UCSD-AML1 (cell line): ENCODE measurements around the gene MFAP3L.

Experiments used
- DNase-seq: peaks from one replicate; lab custom pipeline; 2025; ENCODE audit not compliant: unreplicated experiment; lab: John Stamatoyannopoulos, UW

The MFAP3L gene

DNA sequence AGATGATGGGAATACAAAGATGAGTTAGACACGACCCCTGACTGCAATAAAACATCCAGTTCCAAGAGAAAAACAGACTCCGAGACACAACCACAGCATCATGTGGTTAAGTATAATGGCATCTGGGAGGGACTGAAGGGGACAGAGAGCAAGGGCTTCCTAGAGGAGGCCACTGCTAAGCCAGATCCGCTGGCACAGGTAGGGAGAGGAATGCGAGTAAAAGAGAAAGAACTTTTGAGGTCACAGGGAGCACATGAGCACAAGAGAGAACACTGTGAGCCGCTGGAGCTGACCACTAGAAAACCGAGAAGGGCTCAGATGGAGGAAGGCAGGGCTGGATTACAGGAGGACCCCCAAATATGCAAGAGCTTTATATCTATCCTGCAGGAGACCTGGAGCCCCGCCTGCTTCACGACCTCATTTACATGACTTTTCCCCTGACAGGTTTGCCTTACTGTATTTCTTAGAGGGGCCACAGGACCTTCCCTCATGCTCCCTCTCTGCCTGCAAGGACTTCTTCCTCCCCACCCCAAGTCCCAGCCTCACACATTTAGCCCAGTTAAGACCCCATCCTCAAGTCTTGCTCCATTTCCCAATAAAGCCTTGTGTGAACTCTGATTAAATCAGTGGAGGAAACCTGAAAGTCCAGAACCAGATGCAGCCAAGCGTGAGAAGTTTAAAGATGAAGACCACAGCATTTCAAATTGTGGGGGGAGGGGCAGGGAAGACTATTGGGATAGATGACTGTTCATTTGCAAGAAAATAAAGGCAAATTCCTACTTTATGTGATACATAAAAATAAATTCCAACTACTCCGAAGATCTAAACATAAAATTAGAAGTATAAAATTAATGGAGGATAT, 29.6 kb downstream of the MFAP3L start:
- DNase-seq, result no peak

DNA sequence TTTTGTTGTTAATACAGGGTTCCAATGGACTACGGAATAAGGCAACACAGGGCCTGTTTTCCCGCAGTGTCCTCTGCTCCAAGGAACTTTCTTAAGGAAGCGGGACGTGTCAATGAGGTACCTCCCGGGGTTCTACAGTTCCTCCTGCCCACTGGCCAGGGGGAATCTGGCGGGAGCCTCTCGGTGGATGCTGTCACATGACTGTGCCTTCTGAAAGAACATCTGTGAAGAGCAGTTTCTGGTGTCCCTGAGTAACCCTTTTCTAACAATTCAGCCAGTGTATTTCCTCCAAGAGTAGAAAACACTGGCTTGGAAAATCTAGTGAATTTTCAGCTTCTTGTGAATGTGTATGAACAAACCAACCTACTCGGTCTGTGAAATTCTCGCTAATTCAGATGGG, 32.7 kb downstream of the MFAP3L start:
- DNase-seq, result no peak

DNA sequence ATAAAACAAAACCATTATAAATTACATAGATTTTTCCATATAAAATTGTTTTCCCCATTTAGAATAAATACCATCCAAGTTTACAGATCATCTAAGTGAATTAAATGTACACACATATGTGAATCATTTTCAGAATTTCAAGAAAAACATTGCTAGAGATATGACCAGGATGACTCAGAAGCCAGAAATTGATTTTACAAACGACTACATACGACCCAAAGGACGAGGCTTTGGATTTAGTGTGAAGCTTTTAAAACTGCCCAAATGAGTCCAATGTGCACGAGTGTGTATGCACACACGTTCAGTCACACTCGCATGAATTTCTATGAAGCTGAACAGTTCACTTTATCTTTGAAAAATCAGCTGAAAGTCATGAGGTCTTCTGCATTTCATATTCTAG, 37.9 kb downstream of the MFAP3L start:
- no peak for DNase-seq

DNA sequence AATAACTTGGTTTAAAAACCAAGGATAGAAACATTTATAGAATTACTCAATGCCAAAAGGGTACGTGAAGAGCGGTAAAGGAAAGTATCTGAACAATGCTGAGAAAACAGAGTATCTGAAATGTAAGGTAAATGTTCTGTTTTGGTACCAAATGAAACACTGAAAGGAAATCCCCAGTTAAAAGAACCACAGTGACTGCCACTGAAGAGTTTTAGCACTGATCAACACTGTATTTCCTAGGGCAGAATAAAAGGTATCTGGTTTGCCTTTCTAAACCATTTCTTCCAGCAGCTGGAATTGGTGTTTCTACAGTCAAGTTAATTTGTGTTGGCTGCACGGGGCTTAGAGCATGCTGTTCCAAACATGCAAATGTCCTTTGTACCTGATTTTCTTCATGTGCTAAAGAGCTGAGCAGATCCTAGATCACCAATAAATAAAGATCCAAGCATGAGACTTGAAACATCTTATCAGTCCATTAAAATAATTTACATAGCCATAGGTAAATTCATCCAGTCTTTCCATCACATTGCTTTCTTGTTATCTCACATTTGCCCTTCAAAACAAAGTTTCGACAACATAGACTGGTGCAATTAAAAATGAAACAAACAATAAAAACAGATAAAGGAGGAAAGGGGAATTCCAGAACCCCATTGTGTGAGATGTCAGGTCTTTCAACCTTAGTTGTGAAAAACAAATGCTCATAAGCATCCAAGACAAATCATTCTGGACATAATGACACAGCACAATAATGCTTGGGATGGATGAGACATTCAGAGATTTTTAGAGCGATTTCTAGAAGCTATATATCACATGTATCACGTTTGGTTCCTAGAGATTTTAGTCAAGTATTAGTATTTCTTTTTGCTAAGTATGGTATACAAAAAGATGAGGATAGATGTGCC, 38.6 kb downstream of the MFAP3L start:
- no peak for DNase-seq

DNA sequence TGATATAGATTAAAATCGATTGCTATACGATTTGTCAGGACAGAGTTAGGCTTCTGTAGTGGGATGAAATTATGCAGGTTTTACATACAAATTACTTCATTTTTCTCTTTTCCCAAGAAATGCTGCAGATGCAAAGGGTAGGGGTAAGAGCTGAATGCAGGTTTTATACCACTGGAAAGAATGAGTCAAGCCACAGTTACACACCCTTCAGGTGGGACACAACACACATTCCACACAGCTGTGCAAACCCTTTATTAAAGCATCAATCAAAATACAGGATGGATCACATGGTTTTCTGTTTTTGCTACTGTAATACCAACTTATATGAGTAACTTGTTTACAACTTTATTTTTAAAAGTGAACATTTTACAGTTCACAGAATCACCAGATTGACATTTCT, 39.8 kb downstream of the MFAP3L start:
- DNase-seq, result no peak

DNA sequence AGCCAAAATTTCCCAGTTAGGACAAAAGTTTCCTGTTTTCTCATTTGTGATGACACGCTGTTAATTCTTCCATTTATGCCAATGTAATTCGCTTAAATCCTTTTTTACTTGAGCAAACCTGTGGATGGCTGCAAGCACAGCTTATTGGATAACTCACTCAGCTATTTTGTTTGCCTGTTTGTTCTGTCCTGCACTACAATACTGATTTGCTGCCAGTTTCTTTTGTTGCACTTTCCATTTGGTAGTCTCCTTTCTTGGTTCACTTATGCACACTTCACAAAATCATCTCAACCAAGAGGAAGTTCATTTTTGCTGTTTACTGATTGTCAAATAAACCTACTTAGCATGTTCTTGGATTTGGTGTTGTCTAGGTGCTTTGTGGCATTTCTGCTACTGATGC, 40.3 kb downstream of the MFAP3L start:
- DNase-seq, result no peak

DNA sequence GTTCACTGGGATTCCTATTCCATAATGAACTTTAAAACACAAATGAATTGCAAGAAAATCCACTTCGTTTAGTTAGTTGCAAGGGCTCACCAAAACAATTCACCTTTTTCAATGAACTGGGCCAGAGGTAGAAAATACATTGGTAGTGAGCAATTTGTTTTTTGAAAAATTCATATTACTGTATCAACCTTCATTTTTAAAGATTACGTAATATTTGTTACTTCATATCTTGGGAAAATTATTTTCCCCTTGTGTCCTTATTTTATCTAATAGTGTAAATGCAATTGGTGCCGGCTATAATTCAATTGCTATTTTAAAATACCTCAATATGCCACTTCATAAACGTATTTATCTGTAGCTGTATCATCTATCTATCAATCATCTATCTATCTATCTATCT, 41.5 kb downstream of the MFAP3L start:
- DNase-seq, result no peak

DNA sequence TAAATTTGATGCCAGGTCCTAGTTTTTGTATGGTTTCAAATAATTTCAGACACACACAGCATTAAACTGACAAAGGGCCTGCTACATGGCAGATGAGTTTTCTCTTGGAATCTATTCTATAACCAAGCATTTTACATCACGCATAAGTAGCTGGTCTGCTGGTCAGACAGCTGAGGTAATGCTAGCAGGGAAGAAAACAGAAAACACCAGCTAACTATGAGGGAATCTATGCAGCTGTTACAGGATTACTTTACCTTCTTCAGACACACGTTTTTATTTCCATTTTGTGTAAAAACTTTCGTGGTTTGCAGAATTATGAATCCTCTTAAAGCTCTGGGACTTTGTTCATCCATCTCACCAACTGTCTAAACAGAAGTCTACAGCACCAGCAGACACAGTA, 42.0 kb downstream of the MFAP3L start:
- DNase-seq, result no peak

DNA sequence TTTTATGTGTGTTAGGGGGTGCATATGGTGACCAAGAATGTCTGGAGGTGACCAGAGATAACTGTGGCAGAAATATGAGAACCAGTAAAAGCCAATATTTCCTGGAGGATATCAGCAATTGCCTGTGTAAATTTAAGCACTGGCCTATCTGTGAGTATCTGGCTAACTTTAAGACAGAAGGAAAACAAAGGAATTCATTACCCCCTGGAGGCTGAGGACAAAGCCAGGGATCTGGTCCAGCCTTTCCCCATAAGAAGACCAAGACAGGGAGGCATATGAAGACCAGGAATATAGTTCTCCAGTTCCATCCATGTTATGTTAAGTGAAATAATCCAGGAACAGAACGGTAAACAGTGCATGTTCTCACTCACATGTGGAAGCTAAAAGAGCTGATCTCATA, 49.2 kb downstream of the MFAP3L start:
- no peak for DNase-seq

DNA sequence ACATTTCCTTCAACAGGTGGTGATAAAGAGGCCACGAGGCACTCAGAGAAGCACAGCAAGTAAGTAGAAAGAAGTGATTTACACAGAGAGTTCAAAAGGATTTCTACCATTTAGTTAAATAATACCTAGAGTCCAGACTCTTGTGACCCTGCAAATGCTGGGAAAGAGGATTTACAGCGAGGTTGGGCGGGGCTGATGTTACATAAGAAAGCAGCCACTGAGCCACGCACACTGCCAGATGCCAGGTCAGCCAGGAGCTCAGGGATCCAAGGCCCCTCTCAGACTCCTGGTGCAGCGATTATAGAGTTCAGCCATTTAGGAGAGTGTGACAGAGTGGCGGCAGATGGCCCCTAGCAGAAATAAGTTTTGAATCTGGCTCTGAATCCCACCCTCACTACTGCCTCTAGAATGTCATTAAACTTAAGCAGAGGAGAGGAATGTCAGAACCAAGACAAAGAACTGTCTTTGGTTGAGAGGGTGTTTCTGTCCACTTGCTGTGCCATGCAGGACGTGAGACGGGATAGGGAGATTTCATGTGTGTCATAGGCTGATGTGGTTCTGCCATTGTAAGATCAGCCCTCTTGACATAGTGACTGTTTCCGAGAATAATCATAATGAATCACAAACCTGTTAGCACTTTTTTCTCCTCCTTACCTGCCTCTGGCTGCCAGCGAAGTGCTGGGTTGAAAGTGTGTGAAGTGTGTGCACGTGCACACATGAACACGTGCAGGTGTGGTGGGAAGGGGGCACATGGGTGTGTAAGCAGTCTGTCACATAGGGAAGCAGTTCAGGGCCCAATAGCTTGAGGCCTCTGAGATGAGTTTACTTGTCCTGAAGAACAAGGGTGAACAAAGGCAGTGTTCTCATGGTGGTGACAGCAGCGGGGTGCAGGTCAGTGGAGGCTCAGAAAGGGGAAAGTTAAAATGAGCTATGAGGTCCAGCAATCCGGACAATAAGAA, 50.1 kb downstream of the MFAP3L start:
- DNase-seq, result no peak

DNA sequence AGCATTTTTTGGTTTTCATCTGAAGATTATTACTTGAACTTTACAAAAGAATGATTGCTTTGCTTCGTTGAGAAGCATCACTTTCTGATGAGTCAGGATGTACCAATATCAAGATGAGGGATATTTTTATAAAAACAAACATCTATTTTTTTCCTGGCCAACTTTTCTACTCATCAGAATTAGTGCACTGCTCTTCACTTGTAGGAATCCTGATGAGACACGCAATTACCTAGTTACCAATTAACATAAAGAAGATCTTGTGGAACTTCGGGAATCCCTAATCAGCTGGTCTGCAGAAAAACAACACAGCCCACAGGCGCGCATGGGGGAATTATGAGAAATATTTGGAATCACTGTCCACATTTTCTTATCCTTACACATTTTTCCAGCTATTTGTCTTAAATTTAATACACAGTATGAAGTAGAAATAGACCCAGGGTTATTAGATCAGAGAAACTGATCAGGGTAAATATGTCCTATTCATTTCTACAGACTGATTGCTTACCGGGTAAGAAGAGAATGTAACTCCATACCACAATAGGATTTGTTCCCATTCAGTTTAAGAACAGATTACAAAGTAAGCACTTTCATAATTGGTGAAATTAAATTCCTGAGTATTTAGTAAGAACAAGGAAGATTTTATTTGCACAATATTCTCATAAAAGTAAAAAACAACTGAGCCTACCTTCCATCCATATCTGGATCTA, 50.9 kb downstream of the MFAP3L start:
- no peak for DNase-seq

DNA sequence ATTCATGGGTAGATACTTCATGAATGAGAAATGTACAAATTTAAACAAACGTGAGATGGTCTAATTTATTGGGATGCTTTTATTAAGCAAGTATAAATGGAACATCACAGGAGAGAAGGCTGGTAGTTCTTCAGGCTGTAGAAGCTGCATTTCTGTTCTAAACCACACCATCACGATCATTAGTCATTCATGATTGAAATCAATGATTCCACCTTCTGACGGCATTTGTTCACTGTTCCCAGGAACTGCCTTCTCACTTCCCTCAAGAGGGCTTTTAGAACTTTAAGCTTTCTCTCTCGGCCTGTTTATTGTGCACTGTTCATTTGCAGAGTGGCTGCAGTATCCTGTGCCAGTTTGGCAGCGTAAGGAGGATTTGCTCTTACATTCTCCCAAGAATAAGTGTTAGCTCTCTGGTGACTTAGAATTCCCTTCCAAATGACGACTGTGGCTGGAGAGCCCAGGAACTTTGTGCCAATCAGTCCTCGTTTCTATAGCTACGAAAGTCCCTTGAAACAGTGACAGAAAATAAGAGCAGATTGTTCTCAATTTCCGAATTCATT, 54.7 kb downstream of the MFAP3L start:
- DNase-seq, result no peak

DNA sequence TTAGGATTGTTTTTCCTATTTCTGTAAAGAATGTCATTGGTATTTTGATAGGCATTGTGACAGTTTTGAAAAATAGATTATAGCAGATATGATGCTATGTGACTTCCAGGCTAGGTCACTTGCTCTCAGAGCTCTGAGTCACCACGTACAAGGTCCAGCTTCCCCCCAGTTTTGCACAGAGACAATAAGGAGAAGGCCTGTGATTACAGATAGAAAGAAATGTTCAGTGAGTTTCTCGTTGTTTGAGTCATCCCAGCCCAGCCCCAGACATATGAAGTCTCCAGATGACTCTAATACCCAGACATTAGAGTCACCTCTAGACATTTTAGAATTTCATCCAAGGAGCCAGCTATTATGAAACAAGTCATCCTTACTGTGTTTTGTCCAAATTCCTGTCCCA, 57.2 kb downstream of the MFAP3L start:
- no peak for DNase-seq

DNA sequence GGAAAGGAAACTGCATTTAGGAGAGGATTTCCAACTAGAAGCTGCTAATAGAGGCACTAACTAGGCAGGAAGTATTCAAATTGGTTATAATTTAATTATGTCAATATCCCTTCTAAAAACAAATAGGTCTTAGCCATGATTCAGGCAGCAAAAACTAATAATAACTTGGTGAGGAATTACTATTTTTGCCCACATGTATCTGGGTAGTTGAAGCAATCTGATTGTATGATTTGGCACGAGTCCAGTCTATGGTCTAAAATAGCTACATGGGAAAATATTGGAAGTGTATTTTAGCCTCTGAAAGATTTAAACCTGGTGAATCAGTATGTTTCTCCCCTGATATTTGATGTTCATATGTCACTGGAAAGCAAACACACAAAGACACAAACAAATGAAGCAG, 62.2 kb downstream of the MFAP3L start:
- DNase-seq, result no peak

DNA sequence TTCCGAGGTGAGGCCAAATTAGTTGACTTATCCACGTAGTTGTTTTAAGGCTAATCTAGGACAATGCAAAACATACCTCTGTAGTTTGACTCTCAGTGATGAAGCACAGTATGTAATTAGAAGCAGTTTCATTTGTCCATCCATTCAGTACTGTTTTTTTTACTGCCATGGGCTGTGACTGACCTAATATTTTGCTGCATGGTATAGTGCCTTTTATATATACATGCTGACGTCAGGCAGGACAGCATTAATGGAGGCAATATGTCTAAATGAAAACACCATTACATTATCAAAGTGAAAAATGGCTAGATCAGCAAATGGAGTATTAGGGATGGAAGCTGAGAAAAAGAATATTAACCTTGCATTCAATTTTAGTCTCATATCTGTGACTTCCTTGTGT, 66.9 kb downstream of the MFAP3L start:
- DNase-seq, result no peak

DNA sequence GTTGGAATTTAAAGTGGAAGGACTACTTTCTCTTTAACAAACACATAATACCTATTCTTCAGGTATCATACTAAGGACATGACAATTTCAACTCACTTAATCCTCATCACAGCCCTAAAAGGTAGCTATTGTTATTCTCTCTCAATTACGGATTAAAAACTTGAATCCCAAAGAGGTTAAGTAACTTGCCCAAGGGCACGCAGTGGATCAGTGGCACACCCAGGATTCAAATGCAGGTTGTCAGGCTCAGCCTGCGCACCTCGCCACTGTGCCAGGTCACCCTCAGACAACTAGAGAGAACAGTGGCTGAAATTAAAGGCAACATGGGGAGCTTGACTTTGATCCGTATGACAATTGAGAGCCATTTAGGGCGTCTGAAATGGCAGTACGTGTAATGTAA, 67.6 kb downstream of the MFAP3L start:
- no peak for DNase-seq

DNA sequence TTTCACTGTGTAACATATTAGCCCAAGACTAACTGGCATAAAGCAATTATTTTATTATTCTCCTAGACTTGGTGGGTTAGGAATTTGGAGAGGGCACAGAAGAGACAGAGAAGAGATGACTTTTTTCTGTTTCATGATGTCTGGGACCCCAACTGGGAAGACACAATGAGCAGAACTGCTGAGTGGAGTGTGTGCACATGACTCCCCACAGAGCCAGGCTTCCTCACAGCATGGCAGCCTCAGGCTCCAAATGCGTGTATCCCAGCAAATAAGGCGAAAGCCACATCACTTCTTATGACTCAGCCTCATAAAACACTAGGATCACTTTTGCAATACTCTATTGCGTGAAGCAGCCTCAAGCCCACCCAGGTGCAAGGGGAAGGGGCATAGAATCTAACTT, 68.4 kb downstream of the MFAP3L start:
- no peak for DNase-seq

DNA sequence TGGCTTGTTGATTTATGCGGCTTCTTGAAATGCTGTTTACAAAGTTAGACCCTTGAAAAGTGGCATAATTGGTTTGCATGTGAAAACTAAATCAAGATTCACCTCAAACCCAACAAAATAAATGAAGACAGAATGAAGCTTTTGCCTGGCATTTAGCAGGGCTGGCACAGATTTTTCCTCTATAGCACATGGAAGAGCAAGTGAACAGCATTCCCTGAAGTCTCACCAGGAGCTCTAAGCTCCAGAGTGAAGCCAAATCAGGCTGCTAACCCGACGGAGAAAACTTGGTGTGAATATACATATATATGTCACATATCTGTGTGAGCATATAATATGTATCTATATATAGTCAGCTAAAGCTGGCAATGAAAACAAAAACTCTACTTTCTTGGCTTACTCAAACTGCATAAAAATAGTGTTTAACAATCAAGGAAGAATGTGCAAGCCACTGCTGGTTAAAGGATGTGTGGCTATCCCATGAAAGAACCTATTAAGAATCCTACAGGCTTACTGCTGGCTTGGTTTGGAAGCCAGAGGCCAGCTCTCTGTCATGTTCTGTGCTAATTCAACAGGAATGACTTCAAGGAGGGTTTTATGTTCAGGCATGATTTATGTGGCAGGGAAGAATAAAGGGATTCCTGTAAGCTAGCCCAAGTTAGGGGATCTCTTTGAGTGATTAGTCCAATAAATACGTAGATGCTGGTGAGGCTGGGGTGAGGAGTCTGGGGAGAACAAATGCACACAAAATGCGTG, 69.9 kb downstream of the MFAP3L start:
- DNase-seq, result no peak

DNA sequence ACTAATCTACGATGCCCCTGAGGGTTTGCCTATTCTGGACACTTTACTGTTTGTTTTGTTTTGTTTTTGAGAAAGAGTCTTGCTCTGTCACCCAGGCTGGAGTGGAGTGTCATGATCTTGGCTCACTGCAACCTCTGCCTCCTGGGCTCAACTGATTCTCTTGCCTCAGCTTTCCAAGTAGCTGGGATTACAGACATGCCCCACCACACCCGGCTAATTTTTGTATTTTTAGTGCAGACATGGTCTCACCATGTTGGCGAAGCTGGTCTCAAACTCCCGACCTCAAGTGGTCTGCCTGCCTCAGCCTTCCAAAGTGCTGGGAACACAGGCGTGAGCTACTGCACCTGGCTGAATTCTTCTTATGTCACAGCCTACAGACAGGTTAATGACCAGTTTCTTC, 70.7 kb downstream of the MFAP3L start:
- no peak for DNase-seq
